Trophoblast cell (in vitro differentiated cells and primary cell): ENCODE data around the gene ERFL.

Experiments
- DNase-seq, 2 donors: peaks; one replicate each; pipeline ENCODE4 v3.0.0-alpha.2; 2016
- H2AFZ ChIP-seq: 2 replicates; pipeline ENCODE4 v1.6.1; 2013; ENCODE audit warnings: low read length, moderate library complexity, mild to moderate bottlenecking; ENCODE audit not compliant: insufficient read depth, poor library complexity
- H2AK5ac ChIP-seq: 2 replicates; pipeline ENCODE4 v1.6.1; 2013; ENCODE audit warnings: mild to moderate bottlenecking, low read length
- H2BK120ac ChIP-seq: 2 replicates; pipeline ENCODE4 v1.6.1; 2013; ENCODE audit warnings: low read length, mild to moderate bottlenecking, moderate library complexity; ENCODE audit not compliant: insufficient read depth, poor library complexity
- H2BK12ac ChIP-seq: 2 replicates; pipeline ENCODE4 v1.6.1; 2013; ENCODE audit warnings: mild to moderate bottlenecking, low read length, moderate library complexity
- H2BK5ac ChIP-seq: 2 replicates; pipeline ENCODE4 v1.6.1; 2013; ENCODE audit warnings: low read length, low read depth, moderate library complexity, mild to moderate bottlenecking; ENCODE audit not compliant: poor library complexity
- H3K14ac ChIP-seq: 2 replicates; pipeline ENCODE4 v1.6.1; 2013; ENCODE audit warnings: mild to moderate bottlenecking, low read length
- H3K18ac ChIP-seq: 2 replicates; pipeline ENCODE4 v1.6.1; 2013; ENCODE audit warnings: mild to moderate bottlenecking, low read length
- H3K23ac ChIP-seq: 2 replicates; pipeline ENCODE4 v1.6.1; 2013; ENCODE audit warnings: low read length
- H3K27ac ChIP-seq: 2 replicates; pipeline ENCODE4 v1.5.1; 2013; ENCODE audit warnings: low read depth, mild to moderate bottlenecking, inconsistent platforms, low read length, moderate library complexity
- H3K27me3 ChIP-seq: 2 replicates; pipeline ENCODE4 v1.6.1; 2013; ENCODE audit warnings: inconsistent platforms, mild to moderate bottlenecking, low read length, moderate library complexity; ENCODE audit not compliant: insufficient read depth
- H3K36me3 ChIP-seq, 2 experiments: 1 replicate in 1 of 2; 2 replicates in 1 of 2; pipeline ENCODE4 v1.6.1; 2013; ENCODE audit warnings: low read length in 2 of 2, mild to moderate bottlenecking in 2 of 2, moderate library complexity in 1 of 2; ENCODE audit not compliant: insufficient read depth in 2 of 2, control insufficient read depth in 1 of 2
- H3K4ac ChIP-seq: 2 replicates; pipeline ENCODE4 v1.6.1; 2013; ENCODE audit warnings: low read depth, mild to moderate bottlenecking, low read length, moderate library complexity
- H3K4me1 ChIP-seq, 2 experiments: 1 replicate in 1 of 2; 2 replicates in 1 of 2; pipeline ENCODE4 v1.6.1; 2013; ENCODE audit warnings: low read length in 2 of 2, mild to moderate bottlenecking in 2 of 2, moderate library complexity in 1 of 2; ENCODE audit not compliant: insufficient read depth in 2 of 2, control insufficient read depth in 1 of 2
- H3K4me2 ChIP-seq: 2 replicates; pipeline ENCODE4 v1.6.1; 2013; ENCODE audit warnings: inconsistent platforms, mild to moderate bottlenecking, low read length, moderate library complexity
- H3K4me3 ChIP-seq: 2 replicates; pipeline ENCODE4 v1.5.1; 2013; ENCODE audit warnings: mild to moderate bottlenecking, low read depth, low read length, inconsistent platforms
- H3K79me1 ChIP-seq: one replicate; pipeline ENCODE4 v1.6.1; 2013; ENCODE audit warnings: low read length
- H3K79me2 ChIP-seq: 2 replicates; pipeline ENCODE4 v1.6.1; 2013; ENCODE audit warnings: low read length, mild to moderate bottlenecking; ENCODE audit not compliant: control insufficient read depth, insufficient read depth, poor library complexity
- H3K9ac ChIP-seq: 2 replicates; pipeline ENCODE4 v1.6.1; 2013; ENCODE audit warnings: mild to moderate bottlenecking, low read length
- H3K9me3 ChIP-seq: 2 replicates; pipeline ENCODE4 v1.6.1; 2013; ENCODE audit warnings: low read depth, mild to moderate bottlenecking, control low read depth, inconsistent platforms, low read length; ENCODE audit not compliant: insufficient read depth
- H4K12ac ChIP-seq: 2 replicates; pipeline ENCODE4 v1.6.1; 2013; ENCODE audit warnings: low read depth, mild to moderate bottlenecking, low read length, moderate library complexity
- H4K8ac ChIP-seq: 2 replicates; pipeline ENCODE4 v1.6.1; 2013; ENCODE audit warnings: low read depth, mild to moderate bottlenecking, low read length, moderate library complexity
- H4K91ac ChIP-seq: one replicate; pipeline ENCODE4 v1.6.1; 2013; ENCODE audit warnings: low read depth, mild to moderate bottlenecking, low read length, moderate library complexity
- WGBS: extraction: QIAGEN DNeasy Blood & Tissue Kit; methylation state at CpG from one replicate; pipeline ENCODE4 v1.1.7; 2013; ENCODE audit warnings: missing lambda C conversion rate; ENCODE audit not compliant: insufficient read length, insufficient coverage; ENCODE audit errors: extremely low coverage; 5-methylcytosine and 5-hydroxymethylcytosine counted together

The ERFL gene

GRCh38 chr19:41926763-41927496 lies 1.3 kb downstream of the ERFL start:
- H3K18ac ChIP-seq: no peak overlapping the region
- no peak overlapping the region for H2AFZ ChIP-seq
- no peak overlapping the region for H3K4me2 ChIP-seq
- no peak overlapping the region for H3K4ac ChIP-seq
- H2AK5ac ChIP-seq: no peak overlapping the region
- H3K9me3 ChIP-seq: peaks cover 17% of the 10 kb centered on the region
- H4K8ac ChIP-seq: no peak overlapping the region
- H3K27me3 ChIP-seq: peaks cover 83% of the 10 kb centered on the region
- DNase-seq: no peak
- WGBS: no CpG with 5 or more reads among the region's 16 CpGs
- H3K23ac ChIP-seq: no peak overlapping the region
- no peak overlapping the region for H3K4me3 ChIP-seq
- H2BK120ac ChIP-seq: no peak overlapping the region
- no peaks in the 10 kb centered on the region for H3K79me1 ChIP-seq
- no peak overlapping the region for H3K9ac ChIP-seq
- no peak overlapping the region for H2BK5ac ChIP-seq
- peaks cover 0 to 5% of the 10 kb centered on the region in 2 experiments for H3K4me1 ChIP-seq
- no peak overlapping the region for H3K27ac ChIP-seq
- H3K36me3 ChIP-seq: no peaks in the 10 kb centered on the region
- H3K79me2 ChIP-seq: no peaks in the 10 kb centered on the region
- no peak overlapping the region for H4K12ac ChIP-seq
- H3K14ac ChIP-seq: no peak overlapping the region
- H4K91ac ChIP-seq: no peak overlapping the region
- H2BK12ac ChIP-seq: no peak overlapping the region

DNA sequence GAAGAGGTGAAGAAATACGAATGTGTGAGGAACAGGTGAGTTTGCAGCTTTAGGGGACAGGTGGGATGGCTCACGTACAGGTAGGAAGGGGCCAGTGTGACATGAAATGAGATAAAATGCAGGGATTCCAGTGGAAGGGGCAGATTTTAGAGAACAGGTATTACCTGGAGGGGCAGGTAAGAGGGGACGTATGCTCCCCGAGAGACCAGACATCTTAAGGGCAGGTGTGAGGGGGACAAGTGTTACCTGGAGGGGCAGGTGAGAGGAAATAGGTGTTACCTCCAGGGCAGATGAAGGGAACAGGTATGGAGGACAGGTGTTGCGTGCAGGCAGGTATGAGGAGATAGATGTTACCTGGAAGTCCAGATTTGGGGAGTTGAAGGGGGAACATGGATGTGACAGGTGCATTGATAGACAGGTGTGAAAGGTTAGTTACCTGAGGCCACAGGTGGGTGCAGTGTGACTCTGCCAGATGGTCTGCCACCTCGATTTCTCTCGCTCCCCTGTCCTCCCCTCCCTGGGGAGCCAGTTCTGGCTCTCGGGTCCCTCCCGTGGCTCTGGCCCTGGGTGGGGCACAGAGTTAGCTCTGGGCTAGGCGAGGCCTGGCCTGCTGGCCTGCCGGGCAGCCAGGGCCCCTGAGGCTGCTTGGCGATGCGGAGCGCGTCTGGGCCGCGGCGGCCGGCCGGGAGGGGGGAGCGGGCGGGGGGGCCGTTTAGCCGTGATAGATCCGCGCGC lies 2.1 kb downstream of the ERFL start:
- Histone ChIP-seq H3K79me2 (no peaks in the 10 kb centered on the region), H3K23ac (no peak overlapping the region), H3K27me3 (peaks cover 83% of the 10 kb centered on the region), H4K91ac (no peak overlapping the region), H3K9ac (no peak overlapping the region), H2BK5ac (no peak overlapping the region), H3K36me3 (no peaks in the 10 kb centered on the region), H3K14ac (no peak overlapping the region), H3K4me1 (peaks cover 0 to 5% of the 10 kb centered on the region in 2 experiments), H3K4ac (no peak overlapping the region), H2BK120ac (no peak overlapping the region), H3K4me2 (no peak overlapping the region), H2AK5ac (no peak overlapping the region), H3K4me3 (no peak overlapping the region), H3K79me1 (no peaks in the 10 kb centered on the region), H2BK12ac (no peak overlapping the region), H3K27ac (no peak overlapping the region), H4K12ac (no peak overlapping the region), H3K9me3 (peaks cover 17% of the 10 kb centered on the region), H2AFZ (no peak overlapping the region), H3K18ac (no peak overlapping the region), H4K8ac (no peak overlapping the region)
- no CpG with 5 or more reads among the region's 27 CpGs for WGBS
- DNase-seq: no peak

GRCh38 chr19:41925208-41926003 lies 2.8 kb downstream of the ERFL start:
- Histone ChIP-seq H3K36me3 (no peaks in the 10 kb centered on the region), H3K4me1 (peaks cover 0 to 5% of the 10 kb centered on the region in 2 experiments), H3K4me2 (no peak overlapping the region), H3K4ac (no peak overlapping the region), H2BK12ac (no peak overlapping the region), H3K23ac (no peak overlapping the region), H3K79me1 (no peaks in the 10 kb centered on the region), H4K12ac (no peak overlapping the region), H3K9me3 (peaks cover 19% of the 10 kb centered on the region), H3K27me3 (peaks cover 83% of the 10 kb centered on the region), H3K27ac (no peak overlapping the region), H2BK120ac (no peak overlapping the region), H2AFZ (no peak overlapping the region), H3K18ac (no peak overlapping the region), H4K91ac (no peak overlapping the region), H2BK5ac (no peak overlapping the region), H2AK5ac (no peak overlapping the region), H3K4me3 (no peak overlapping the region), H3K14ac (no peak overlapping the region), H3K9ac (no peak overlapping the region), H4K8ac (no peak overlapping the region), H3K79me2 (no peaks in the 10 kb centered on the region)
- no peak for DNase-seq
- WGBS: no CpG with 5 or more reads among the region's 7 CpGs
